GM21723 (cell line): ENCODE measurements around the gene PNMA1.
A peak's percentile ranks its signal among the peaks of the same experiment; 100 is the strongest.

Experiments
- ATAC-seq: cut with Tn5 transposase; IDR thresholded peaks from one replicate; pipeline ENCODE4 v1.9.1; 2021; ENCODE audit warnings: mild to moderate bottlenecking, moderate library complexity; ENCODE audit not compliant: unreplicated experiment

Gene PNMA1

DNA sequence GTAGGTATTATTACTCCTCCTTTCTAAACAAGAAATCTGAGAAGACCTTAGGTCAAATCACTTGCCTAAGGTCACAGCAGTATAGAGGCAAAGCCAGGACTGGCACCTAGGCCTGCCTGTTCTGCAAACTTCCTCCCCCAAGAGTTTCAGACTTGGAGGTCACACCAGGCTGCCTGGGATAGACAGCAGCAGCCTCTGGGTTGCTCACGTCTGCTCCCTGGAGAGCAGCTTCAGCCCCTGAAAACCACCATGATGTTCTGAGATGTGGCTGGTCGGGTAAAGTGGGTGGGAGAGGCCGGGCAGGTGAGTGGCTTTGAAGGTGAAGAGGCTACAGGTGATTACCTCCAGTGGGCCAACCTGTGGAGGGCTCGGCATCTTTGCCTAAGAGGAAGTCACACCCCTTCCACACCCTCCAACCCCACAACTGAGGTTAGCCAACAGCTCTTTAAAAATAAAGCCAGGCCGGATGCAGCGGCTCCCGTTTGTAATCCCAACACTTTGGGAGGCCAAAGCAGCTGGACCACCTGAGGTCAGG lies 37.0 kb upstream of the PNMA1 start:
- ATAC-seq, result no peak

DNA sequence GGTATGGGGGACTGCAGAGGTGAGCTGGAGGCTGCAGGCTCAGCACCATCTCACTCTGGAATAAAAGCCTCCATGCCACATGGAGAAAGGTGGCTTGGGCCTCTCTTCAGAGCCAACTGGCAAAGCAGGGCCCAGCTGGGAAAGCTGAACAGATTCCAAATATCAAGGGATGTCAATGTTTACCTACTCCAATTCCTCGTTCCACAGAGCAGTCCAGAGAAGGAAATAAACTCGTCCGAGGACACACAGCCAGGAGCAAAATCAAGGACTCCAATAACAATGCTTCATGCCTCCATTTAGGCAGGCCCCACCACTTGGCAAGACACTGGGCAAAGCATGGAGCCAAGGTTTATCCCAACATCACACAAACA lies 36.3 kb upstream of the PNMA1 start:
- no peak for ATAC-seq

DNA sequence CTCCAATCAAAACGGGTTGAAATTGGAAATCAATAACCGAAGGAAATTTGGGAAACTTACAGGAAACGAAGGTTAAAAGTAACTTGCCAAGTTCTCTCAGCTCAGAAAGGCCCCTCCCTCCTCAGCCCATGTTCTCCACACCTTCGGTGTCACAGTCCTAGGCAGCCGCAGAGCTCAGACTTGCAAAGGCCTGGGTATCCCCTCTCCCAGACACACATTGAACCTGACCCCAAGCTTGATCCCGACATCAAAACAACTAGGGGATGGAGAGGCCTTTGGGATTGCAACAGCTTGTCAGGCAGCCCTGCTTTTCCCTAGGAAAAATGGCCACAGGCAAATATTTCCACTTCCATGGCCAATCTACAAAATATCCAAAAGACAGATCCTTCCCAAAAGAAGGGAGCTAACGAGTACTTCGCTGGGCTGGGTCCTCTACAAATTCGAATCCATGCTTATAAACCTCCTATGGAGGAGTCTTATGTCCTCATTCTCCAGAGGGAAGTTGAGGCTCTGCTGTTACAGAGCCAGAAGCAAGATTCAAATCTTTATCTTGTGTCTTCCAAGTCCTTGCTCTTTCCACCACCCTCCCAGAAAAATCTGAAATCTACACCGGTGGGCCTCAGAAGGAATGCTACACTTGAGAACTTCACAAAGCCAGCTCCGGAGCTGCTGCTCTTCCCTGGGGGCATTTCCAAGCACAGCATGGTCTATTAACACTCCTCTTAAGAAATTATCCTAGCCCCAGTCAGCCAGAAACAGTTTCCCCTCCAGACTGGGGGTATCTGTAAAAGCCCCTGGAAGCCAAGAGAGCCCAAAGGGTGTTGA lies 35.7 kb upstream of the PNMA1 start:
- no peak for ATAC-seq

DNA sequence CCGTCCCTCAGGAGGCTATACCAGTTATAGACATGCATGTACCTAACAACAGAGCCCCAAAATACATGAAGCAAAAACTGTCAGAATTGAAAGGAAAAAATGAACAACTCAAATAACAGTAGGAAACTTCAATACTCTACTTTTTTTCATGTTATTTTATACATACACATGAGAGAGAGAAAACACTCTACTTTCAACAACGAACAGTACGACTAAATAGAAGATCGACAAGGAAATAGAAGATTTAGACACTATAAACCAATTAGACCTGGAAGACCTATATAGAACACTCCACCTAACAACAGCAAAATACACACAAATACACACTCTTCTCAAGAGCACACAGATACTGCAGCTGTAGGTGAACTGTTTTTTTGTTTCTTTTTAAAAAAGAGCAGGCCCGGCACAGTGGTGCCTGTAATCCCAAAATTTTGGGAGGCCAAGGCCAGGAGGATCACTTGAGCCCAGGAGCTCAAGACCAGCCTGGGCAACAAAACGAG lies 34.7 kb upstream of the PNMA1 start:
- no peak for ATAC-seq

DNA sequence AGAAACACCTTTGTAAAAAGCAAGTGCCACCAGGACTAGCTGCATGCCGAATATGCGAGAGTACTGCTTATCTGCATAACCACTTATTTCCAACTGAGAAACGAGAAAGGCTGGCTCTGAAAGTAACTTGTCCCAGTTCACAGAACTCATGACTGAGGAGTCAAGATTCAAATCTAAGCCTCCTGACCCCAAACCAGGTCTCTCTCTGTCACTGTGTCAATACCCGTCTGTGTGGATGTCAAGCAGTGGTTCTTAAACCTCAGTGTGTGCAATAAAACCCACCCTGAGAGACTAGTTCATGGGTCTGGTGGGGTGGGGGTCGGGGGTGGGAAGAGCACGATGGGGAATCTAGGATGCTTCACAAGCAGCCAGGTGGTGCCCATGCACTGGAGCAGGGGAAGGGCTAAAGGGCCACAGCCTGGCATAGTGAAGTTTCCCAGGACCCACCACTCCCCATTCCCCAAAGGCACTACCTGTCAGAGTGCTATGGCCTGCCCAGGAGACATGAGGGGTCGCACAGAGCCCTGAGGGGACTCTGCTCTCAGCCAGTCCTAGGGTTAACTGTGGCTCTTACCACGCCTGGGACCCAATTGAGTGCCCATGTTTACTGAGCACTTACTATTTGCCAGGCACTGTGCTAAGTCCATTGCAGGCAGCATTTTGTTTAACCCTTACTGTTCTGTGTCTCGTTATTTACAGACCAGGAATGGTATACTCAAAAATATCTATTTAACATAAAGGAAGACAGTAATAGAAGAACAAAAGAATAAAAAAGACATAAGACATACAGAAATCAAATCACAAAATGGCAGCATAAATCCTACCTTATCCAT lies 33.4 kb upstream of the PNMA1 start:
- ATAC-seq, result no peak

DNA sequence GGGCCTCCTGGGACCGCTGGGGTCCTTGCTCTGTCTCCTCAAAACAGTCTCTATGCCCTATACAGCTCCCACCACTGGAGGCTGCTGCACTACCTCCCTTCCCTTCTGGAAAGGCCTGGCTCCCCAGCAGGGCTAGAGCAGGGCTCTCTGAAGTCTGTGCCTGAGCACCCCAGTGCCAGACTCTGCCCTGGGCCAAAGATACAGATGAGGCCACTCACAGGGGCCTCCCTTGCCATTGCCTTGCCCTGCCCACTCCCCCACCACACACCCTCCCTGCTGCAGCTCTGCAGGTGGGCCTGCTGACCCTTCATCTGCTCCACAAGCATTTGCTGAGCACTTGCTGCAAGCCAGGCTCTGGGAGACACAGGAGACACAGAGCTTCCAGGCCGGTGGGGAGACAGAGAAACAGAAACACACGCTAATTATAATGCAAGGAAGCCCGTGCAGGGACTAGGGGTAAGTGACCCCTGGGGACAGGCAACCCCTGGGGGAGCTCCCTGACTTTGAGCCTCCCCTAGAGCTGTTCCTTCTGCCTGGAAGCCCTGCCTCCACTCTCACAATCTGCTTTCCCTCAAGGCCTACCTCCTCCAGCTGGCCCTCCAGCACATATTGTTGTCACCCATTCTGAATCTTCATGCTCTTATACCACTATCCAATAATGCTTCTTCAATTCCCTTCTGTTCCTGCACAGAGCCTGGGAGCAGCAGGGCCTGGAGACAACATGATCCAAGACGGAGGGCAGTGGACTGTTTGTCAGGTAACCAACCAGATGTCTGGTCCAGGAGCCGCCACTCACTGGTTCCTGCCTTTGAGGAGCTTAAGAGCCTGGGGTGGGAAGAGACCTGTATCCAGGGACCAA lies 32.6 kb upstream of the PNMA1 start:
- ATAC-seq, result no peak

DNA sequence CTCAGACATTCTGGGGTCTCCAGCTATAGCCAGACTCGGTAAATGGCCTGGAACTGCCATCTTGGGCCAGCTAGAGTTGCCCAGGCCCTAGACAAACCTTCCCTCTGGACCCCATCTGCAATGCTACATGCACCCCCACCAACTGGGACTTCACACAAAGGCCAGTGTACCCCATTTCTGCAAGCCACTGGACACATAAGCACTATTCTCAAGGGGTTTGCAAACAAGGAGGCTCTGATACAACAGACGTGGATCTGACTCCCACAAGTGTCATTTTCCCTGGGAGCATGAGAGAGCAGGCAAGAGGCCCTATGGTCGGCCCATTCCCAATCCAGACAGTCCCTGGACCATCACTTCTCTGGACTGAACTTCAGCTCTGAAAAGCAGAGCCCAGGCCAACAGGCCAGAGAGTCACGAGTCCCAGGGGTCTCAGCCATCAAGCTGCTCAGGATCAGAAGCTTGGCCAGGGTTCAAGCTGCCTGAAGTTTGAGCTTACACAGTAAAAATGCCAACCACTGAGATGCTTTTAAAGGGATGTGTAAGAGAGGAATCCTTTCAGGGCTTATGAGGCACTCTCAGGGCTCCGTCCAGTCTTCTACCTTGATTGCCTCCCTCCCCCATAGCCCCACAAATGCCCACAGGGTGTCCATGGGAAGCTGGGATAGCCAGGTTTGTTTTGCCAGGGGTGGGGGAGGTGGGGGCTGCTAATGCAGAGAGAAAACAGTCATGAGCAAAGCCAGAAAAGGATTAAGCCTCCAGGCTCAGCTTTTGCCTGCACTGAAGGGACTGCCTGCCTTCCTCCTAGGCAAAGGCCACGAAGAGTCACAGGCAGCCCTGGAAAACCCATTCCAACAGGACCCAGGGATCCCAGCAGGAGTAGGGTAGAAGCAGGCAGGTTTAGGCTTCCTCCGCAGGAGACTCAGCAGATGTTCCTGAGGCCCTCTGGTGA lies 31.7 kb upstream of the PNMA1 start:
- no peak for ATAC-seq

DNA sequence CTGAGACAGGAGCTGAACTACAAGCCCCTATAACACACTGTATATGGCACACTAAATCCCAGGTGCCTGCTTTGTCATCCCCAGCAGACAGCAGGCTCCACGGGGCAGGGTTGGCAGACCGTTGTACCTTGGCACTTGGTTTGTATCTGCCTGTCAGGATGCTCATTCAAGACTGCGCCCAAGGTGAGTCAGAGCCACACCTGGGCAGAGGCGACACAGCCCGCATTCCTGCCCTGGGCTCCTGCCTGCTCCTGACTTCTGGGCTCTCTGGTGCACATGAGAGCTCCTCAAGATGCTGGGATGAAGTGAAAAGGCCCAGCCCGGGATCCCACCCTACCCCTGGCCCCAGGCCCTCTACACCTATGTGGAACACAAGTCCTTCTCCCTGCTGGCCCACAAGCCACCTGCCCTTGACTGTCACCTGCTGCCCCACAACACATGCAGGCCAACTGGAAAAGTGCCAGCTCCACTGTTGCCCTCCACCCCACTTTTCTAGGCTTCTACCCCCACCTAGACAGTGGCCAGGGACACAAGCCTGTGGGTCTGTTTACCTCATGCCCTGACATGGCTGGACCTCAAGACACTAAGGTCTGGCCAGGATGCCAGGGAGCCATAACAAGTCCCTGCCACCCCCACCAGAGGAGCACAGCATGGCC lies 30.8 kb upstream of the PNMA1 start:
- no peak for ATAC-seq

DNA sequence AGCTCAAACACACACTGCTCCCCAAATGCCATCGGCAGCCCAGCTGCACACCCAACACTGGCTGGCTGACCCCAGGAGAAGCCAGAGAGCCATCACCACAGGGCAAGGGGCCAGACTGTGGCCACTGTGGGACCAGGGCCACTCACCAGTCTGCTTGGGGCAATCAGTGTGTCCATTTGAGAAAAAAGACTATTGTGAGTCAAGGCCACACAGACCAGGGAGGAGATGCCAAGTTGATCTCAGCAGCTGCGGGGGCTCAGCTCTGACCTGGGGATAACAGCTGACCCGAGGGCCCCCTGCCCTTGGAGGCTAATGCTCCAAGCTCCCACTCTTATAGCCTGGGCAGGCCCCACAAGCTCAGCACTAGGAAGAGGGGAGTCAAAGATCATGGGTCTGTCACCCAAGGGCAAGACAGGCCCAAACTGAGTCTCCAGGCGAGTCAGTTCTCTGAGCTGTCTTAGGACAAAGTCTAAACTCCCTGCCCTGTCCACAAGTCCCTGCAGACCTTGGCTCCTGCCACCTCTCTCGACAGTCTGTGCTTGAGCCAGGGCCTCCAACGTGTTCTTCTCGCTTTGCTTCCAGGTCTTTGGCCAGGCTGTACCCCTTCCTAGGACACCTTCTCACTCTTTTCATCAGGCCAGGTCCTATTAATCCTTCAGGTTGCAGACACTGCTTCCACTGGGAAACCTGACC lies 30.1 kb upstream of the PNMA1 start:
- no peak for ATAC-seq

DNA sequence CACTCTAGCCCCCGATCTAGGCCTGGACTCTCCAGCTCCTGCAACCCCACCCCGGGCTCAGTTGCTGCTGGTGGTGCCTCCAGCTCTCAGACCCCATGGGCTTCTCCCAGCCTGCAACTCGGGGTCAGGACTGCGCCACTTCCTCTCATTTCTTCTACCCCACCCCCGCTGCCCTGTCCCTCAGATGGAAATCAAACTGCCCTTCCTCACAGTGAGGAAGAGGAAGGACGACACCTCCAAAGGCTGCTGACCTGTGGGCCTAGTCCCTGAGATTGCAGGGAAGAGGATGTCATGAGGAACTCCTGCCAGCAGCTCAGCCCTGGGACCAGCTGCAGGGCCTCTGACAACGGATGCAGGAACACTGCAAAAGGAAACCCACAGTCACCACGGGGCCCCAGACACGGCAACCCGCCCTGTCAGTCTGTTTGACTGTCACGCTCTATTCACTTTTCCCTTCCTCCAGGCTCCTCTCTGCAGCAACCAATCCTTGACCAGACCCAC lies 29.3 kb upstream of the PNMA1 start:
- ATAC-seq, result peak; percentile 56

DNA sequence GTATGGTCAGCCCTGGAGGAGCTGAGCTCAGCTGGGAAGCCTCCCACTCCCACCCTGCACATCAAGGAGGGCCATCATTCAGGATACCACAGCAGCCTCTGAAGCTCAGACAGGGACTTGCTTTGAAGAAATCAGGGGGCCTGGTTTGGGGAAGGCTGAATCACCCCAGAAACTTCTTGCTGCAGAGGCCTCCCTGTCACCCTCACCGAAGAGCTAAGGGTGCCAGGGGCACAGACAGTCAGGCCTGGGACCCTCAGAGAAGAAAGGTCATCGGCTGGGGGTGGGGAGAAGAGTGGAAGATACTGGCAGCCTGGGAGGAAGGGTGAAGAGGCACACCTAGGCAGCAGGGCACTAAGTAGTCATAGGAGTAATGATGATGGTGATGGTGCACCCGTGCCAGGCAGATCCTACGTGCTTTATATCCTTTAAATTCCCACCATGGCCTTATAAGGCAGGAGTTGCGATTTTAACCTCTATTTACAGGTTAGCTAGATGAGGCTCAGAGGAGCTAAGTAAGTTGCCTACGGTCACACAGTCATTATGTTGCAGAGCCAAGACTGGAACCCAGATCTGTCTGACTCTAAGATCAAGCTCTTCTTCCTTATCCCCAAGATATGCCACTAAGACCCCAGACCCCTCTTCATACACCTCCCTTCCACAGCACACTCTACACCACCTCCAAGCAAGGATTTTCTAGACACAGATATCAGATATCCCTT lies 28.5 kb upstream of the PNMA1 start:
- ATAC-seq, result no peak

DNA sequence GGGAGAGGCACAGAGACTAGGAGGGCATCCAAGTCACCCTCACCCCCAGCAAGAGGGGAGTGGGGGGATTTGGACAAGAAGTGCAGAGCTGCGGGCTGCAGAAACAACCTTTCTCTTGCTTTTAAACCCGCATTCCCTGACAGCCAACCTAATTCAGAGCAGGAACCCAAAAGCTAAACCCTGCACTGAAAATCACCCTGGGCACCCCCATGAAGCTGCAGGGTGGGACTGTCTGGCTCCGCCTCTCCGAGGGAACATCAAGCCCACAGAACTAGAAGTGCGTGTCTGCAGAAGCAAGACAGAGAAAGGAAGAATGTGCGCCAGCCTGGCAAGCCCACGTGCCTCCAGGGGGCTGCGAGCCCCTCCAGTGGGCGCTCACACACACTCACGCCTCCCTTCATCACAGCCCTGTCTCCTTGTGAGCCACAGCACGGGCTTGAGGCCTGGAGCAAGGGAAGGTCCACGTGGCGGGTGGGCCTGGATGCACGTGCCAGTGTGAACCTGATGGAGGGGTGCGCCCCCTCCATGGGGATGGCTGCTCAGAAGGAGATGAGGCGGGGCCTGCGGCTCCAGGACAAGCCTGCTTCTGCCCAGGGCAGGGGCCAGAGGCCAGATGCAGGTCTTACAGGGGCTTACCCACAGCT lies 27.8 kb upstream of the PNMA1 start:
- ATAC-seq, result no peak

DNA sequence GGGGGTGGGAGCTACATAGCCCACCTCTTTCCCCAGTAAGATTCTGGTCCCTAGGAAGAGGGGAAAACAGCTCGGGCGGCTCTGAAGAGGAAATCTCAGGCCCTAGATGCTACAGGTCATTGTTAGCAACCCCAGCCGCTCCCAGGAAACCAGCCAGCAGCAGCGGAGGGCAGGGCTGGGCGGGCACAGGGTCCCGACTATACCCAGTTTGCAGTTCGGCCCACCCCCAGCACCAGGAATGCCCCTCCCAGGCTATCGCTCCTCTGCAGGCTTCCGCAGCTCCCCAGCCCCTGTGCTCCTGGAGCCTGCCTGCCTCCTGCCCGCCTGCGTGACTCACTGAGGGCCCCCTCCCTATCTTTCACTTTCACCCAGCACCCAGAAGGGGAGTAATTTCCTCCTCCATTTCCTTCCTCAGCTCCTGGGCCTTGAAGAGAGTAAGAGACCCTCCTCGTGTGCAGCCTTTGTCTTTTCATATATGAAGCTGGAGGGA lies 27.2 kb upstream of the PNMA1 start:
- ATAC-seq, result peak; percentile 36

DNA sequence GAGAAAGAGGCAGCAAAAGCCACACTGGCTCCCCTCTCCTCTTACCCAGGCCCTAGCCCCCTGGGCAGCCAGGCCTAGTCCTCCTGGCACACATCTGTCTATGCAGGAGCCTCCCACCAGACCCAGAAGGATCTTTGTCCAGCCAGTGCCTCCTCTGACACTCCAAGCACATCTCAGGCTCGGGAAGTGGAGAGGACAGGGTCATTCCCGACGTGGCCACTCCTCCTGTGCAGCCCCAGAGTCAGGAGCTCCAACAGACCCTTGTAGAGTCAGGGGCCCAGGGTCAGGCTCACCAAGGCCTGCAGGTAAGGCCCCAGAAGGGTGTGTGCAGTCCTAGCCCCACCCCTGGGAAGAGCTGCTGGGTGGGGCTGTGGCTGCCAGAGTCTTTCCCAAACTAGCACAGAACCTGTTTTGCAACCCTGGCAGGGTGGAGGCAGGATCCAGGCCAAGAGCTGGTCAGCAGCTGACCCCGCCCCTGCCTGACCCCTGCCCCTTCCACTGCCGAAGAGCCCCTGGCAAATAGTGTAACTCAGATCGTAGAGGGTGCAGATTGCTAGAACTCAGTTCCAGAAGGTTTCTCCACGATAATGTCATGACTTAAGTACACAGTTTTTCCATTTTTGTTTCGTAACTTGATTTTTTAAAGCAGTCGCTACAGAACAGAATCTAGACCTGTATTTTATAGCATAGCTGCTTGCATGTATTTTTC lies 26.6 kb upstream of the PNMA1 start:
- no peak for ATAC-seq

DNA sequence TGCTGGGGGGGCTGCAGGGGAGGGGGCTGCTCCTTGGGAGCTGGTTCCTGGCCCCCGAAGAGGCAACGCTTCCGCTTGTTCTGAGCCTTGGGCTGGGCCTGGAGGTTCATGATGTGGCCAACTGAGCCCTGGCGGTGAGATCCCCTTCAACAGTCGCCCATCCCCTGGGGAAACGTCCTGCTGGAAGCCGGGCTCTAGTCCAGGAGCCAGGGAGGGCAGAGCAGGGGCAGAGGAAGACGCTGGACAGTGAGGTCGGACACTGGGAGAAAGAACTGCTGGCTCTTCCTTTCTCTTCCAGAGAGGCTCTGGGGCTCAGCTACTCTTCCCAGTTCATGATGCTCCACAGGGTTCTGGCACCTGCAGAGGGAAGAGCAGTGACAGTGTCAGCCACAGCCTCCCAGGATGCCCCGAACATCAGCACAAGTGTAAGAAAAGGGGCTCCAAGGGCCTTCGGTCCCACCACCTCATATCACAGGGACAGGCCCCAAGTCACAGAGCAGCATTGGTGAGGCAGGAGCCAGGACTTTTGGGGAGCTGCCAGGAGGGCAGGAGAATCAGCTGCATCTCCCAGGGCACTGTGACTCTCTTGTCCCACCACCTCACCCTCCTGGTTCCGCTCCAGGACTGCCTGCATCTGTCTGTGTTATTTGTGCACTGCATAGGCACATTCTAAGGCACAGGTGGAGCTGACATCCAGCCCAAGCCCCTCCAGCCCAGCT lies 25.9 kb upstream of the PNMA1 start:
- ATAC-seq, result no peak
